ENCODE data around the gene ITM2B. TPM values are rescaled to one million over a fixed set of nuclear protein-coding genes. Genes with fewer than 3 reads are reported as not detected.
A peak's percentile ranks its signal among the peaks of the same experiment; 100 is the strongest.

The ITM2B gene
- total RNA-seq (165 and 177 TPM in 2 replicates), polyA plus RNA-seq (122 and 132 TPM in 2 replicates), polyA minus RNA-seq (75.3 and 92.0 TPM in 2 replicates)
- 201 TPM for total RNA-seq (2013)

DNA sequence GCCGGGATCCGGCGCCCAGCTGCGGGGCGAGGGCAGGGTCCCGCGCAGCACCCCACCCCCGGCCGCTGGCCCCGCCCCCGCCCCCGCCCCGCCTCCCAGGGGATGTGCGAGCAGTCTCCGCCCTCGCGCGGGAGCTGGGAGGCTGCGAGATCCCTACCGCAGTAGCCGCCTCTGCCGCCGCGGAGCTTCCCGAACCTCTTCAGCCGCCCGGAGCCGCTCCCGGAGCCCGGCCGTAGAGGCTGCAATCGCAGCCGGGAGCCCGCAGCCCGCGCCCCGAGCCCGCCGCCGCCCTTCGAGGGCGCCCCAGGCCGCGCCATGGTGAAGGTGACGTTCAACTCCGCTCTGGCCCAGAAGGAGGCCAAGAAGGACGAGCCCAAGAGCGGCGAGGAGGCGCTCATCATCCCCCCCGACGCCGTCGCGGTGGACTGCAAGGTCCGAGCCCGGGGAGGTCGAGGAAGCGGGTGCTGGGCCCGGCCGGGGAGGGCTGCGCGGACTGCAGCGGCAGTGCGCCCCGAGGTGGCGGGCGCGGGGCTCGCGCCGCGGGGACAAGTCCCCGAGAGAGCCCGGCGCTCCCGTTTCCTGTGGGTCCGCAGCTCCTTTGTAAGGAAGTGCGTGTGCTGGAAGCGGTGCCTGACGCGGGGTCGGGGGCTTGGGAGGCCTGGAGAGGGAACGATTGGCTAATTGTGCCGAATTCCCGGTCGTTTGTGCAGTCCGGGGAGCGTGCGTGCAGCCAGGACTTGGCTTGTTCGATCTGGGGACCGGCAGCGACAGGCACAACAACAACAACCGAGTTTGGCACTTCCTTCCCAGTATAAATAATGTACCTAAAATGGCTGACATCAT is at the start of gene ITM2B:
Gene ITM2B, plus strand, starts transcription at position 161 of the 843 bp plus-strand sequence. Its CDS starts 155 bp downstream, at position 316.
- Histone ChIP-seq H3K27ac (ENCODE audit: low read length in 2 of 2) (peak within 1 kb of the TSS; percentile 83 to 89), H3K4me3 (ENCODE audit: control extremely low read depth in 1 of 5, extremely low read depth in 1 of 5, insufficient read depth in 1 of 5, low read depth in 2 of 5, low read length in 4 of 5) (peak within 1 kb of the TSS; percentile 84 to 98 (median 89)), H3K36me3 (replicated peaks in 1 of 2; ENCODE audit: control extremely low read depth in 1 of 2, control insufficient read depth in 1 of 2, extremely low read depth in 1 of 2, insufficient read depth in 2 of 2, low read length in 1 of 2) (peaks cover 3 to 8% of the 10 kb centered on the region in 2 experiments), H3K9me3 (ENCODE audit: control extremely low read depth in 1 of 3, control insufficient read depth in 2 of 3, insufficient read depth in 1 of 3, low read length in 2 of 3) (no peaks in the 10 kb centered on the region), H4K20me1 (ENCODE audit: control insufficient read depth, insufficient read depth, low read length, poor library complexity, severe bottlenecking) (peaks cover 14% of the 10 kb centered on the region), H2AFZ (ENCODE audit: insufficient read depth, low read depth, low read length, poor library complexity, severe bottlenecking) (peak within 1 kb of the TSS; percentile 81), H3K27me3 (replicated peaks in 1 of 4; ENCODE audit: control extremely low read depth in 1 of 4, control insufficient read depth in 3 of 4, insufficient read depth in 4 of 4, low read length in 3 of 4) (no peaks in the 10 kb centered on the region), H3K4me2 (replicated peaks; ENCODE audit: low read depth, low read length, poor library complexity, severe bottlenecking) (peak within 1 kb of the TSS; percentile 89), H3K4me1 (ENCODE audit: control insufficient read depth in 2 of 2, insufficient read depth in 2 of 2, low read length in 2 of 2) (peaks cover 27 to 36% of the 10 kb centered on the region in 2 donors), H3K79me2 (ENCODE audit: control insufficient read depth, insufficient read depth, low read length) (peaks cover 78% of the 10 kb centered on the region), H3K9ac (ENCODE audit: low read length) (peak within 1 kb of the TSS; percentile 96)
- ATAC-seq (ENCODE audit: low read depth) (peak; percentile 78), DNase-seq (peak; percentile 80)
- Mint-ChIP-seq H3K27me3 (peaks cover 5% of the 10 kb centered on the region), H3K4me3 (peak within 1 kb of the TSS; percentile 96), H3K27ac (peak within 1 kb of the TSS; percentile 97), H3K4me1 (peaks cover 45% of the 10 kb centered on the region), H3K9me3 (ENCODE audit: insufficient read depth) (no peaks in the 10 kb centered on the region)
- intact Hi-C loops (cut with micrococcal nuclease): loop anchor here (1.0 to 5.0 kb wide), 7 partner anchors 46 to 344 kb away; partner anchors contain the start of gene NUDT15
- POLR2A ChIA-PET: interaction anchor here (0.8 to 2.0 kb wide), 8 partner anchors 31 to 347 kb away, joined by 3 to 9 read pairs (median 5); no protein-coding TSS in a partner anchor
- under 1% methylated on average over 94 of the region's 94 CpGs for WGBS (ENCODE audit: insufficient coverage)
- TF ChIP-seq EZH2 (IDR thresholded peaks at IDR 0.05; ENCODE audit: borderline replicate concordance, insufficient read depth, low read depth, low read length, poor library complexity, severe bottlenecking): no peak
- TF ChIP-seq, protein P1, sequence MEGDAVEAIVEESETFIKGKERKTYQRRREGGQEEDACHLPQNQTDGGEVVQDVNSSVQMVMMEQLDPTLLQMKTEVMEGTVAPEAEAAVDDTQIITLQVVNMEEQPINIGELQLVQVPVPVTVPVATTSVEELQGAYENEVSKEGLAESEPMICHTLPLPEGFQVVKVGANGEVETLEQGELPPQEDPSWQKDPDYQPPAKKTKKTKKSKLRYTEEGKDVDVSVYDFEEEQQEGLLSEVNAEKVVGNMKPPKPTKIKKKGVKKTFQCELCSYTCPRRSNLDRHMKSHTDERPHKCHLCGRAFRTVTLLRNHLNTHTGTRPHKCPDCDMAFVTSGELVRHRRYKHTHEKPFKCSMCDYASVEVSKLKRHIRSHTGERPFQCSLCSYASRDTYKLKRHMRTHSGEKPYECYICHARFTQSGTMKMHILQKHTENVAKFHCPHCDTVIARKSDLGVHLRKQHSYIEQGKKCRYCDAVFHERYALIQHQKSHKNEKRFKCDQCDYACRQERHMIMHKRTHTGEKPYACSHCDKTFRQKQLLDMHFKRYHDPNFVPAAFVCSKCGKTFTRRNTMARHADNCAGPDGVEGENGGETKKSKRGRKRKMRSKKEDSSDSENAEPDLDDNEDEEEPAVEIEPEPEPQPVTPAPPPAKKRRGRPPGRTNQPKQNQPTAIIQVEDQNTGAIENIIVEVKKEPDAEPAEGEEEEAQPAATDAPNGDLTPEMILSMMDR (IDR thresholded peaks at IDR 0.05): peak; percentile 57
- CTCF ChIA-PET: interaction anchor here (0.5 to 3.1 kb wide), 16 partner anchors 9 to 346 kb away, joined by 3 to 26 read pairs (median 4); partner anchors contain the start of genes MED4 and NUDT15
